ENCODE data around the gene PPP1R2. TPM values are rescaled to one million over a fixed set of nuclear protein-coding genes. Genes with fewer than 3 reads are reported as not detected.

Gene PPP1R2
- total RNA-seq, 1 donor from 2014 or later = 17.5 TPM

DNA sequence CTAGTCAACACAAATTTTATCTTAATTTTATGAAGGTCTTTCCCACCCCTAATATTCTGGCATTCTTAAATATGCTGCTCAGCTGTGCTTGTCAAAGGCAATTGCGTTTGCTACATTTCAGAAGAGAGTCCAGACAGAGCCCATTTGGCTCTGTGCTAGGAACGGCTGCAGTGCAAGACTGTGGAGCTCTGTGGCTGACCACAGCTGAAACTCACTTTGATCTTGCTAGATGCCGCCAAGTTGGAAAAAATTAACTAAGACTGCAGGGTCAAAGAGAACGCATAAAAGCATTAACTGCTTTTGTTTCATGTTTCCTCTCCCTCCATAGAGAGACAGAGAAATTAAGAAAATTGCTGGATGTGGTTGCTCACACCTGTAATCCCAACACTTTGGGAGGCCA lies 7.6 kb upstream of the PPP1R2 start:
- DNase-seq (ENCODE audit: low spot score, unreplicated experiment) = no peak
- Mint-ChIP-seq H3K4me3 (ENCODE audit: low read depth) (no peak overlapping the region), H3K36me3 (ENCODE audit: insufficient read depth) (no peaks in the 10 kb centered on the region), H3K27me3 (peaks cover 15% of the 10 kb centered on the region), H3K27ac (no peak overlapping the region), H3K9me3 (ENCODE audit: low read depth) (no peaks in the 10 kb centered on the region), H3K4me1 (ENCODE audit: low read depth) (peaks cover 17% of the 10 kb centered on the region)
- TF ChIP-seq, protein P1, sequence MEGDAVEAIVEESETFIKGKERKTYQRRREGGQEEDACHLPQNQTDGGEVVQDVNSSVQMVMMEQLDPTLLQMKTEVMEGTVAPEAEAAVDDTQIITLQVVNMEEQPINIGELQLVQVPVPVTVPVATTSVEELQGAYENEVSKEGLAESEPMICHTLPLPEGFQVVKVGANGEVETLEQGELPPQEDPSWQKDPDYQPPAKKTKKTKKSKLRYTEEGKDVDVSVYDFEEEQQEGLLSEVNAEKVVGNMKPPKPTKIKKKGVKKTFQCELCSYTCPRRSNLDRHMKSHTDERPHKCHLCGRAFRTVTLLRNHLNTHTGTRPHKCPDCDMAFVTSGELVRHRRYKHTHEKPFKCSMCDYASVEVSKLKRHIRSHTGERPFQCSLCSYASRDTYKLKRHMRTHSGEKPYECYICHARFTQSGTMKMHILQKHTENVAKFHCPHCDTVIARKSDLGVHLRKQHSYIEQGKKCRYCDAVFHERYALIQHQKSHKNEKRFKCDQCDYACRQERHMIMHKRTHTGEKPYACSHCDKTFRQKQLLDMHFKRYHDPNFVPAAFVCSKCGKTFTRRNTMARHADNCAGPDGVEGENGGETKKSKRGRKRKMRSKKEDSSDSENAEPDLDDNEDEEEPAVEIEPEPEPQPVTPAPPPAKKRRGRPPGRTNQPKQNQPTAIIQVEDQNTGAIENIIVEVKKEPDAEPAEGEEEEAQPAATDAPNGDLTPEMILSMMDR (IDR thresholded peaks at IDR 0.05; ENCODE audit: unreplicated experiment) = no peak

DNA sequence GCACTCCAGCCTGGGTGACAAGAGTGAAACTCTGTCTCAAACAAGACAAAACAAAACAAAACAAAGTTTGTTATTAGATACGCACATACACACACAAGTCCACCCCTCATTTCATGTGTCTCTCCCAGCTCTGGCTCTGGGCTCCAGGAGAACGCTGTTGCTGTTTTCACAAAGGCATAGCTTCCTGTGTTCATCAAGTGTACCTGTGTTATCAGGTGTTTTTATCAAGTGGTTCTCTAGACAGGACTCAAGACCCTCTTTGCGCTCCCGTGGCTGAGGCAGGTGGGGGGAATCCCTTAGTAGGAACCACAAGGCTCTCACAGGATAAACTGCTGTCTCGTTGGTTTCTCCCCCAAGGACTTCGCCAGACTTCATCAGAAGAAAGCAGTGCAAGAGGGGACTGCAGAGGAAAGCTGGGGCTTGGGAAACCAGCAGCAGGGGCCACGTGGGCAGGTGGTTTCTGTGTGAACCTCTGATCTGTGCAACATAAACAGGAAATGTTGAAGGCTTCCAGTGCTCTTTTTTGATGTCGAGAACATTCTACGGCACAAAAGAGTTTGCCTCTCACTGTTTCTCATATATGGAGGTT lies 6.9 kb upstream of the PPP1R2 start:
- Mint-ChIP-seq H3K27ac (peak overlapping the region; percentile 78), H3K4me1 (ENCODE audit: low read depth) (peaks cover 17% of the 10 kb centered on the region), H3K27me3 (peaks cover 21% of the 10 kb centered on the region), H3K9me3 (ENCODE audit: low read depth) (no peaks in the 10 kb centered on the region), H3K4me3 (ENCODE audit: low read depth) (no peak overlapping the region), H3K36me3 (ENCODE audit: insufficient read depth) (no peaks in the 10 kb centered on the region)
- DNase-seq (ENCODE audit: low spot score, unreplicated experiment) = no peak
- TF ChIP-seq, protein P1 (IDR thresholded peaks at IDR 0.05; ENCODE audit: unreplicated experiment) = no peak

DNA sequence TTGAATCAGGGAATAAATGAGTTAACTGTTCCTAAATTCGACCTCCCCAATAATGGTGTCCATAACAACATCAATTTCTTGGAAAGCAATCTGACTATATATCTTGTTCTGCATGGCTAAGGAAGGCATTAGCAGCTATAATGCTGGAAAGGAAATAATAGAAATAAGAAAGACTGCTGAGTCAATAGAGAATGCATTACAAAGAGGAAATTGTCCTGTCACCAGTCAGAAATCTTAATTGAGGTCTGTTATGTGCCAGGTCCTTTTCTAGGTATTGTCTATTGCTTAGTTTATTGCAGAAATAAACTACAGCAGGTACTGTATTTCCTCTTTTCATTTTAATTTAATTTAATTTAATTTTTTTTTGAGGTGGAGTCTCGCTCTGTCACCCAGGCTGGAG lies 5.9 kb upstream of the PPP1R2 start:
- TF ChIP-seq, protein P1 (IDR thresholded peaks at IDR 0.05; ENCODE audit: unreplicated experiment) = no peak
- H3K36me3 Mint-ChIP-seq (ENCODE audit: insufficient read depth) = no peaks in the 10 kb centered on the region
- no peaks in the 10 kb centered on the region for H3K9me3 Mint-ChIP-seq (ENCODE audit: low read depth)
- H3K27me3 Mint-ChIP-seq = peaks cover 31% of the 10 kb centered on the region
- H3K4me3 Mint-ChIP-seq (ENCODE audit: low read depth) = no peak overlapping the region
- peaks cover 17% of the 10 kb centered on the region for H3K4me1 Mint-ChIP-seq (ENCODE audit: low read depth)
- no peak overlapping the region for H3K27ac Mint-ChIP-seq
- no peak for DNase-seq (ENCODE audit: low spot score, unreplicated experiment)

DNA sequence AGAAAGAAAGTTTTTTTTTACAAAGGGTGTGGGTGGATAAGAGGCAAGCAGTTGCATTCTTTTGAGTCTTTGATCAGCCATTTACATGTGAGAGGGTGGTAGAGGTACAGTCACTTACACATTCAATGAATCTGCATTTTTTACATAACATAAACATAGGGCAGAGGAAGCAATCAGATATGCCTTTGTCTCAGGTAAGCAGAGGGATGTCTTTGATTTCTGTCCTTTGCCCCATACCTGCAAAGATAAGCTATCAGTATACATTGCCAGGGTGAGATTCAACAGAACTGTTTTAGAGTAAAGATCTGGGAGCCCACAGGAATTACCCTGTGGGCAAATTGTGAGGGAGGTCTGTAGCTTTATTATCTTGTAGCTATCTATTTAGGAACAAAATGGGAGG lies 5.4 kb upstream of the PPP1R2 start:
- H3K27me3 Mint-ChIP-seq = peaks cover 36% of the 10 kb centered on the region
- TF ChIP-seq, protein P1 (IDR thresholded peaks at IDR 0.05; ENCODE audit: unreplicated experiment) = no peak
- H3K4me3 Mint-ChIP-seq (ENCODE audit: low read depth) = no peak overlapping the region
- no peak overlapping the region for H3K27ac Mint-ChIP-seq
- DNase-seq (ENCODE audit: low spot score, unreplicated experiment) = no peak
- no peaks in the 10 kb centered on the region for H3K36me3 Mint-ChIP-seq (ENCODE audit: insufficient read depth)
- H3K4me1 Mint-ChIP-seq (ENCODE audit: low read depth) = peaks cover 17% of the 10 kb centered on the region
- H3K9me3 Mint-ChIP-seq (ENCODE audit: low read depth) = no peaks in the 10 kb centered on the region

DNA sequence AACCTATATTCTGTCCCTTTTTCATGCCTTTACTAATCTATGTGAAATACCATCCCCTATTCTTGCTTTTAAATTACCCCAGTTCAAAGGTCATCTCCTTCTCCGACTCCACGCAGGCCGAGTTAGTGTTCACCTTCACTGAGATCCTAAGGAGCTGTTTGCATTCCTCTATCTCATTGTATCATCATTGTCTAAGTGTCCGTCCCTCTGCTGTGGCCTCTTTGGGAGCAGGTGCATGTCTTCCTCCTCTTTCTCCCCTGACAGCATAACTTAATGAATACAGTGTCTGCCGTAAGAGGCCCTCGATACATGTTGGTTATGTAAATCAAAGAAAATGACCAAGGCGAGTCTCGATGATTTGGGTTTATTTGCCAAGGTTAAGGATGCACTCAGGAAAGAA lies 4.9 kb upstream of the PPP1R2 start:
- Mint-ChIP-seq H3K27ac (peak overlapping the region; percentile 23), H3K27me3 (peaks cover 36% of the 10 kb centered on the region), H3K4me3 (ENCODE audit: low read depth) (no peak overlapping the region), H3K9me3 (ENCODE audit: low read depth) (no peaks in the 10 kb centered on the region), H3K4me1 (ENCODE audit: low read depth) (peaks cover 15% of the 10 kb centered on the region), H3K36me3 (ENCODE audit: insufficient read depth) (no peaks in the 10 kb centered on the region)
- no peak for DNase-seq (ENCODE audit: low spot score, unreplicated experiment)
- TF ChIP-seq, protein P1 (IDR thresholded peaks at IDR 0.05; ENCODE audit: unreplicated experiment) = no peak

Data from progenitor cell of endocrine pancreas (in vitro differentiated cells).